NCI-H1417 (cell line): ENCODE results near the gene CCDC73.
"Not testable (repeated sequence)": the region's sequence is repeated elsewhere in the genome, so short reads cannot be mapped to it uniquely, and the experiment has no call there.

Experiments
- DNase-seq, 3 experiments: peaks; one replicate each; lab custom pipeline; 2025; lab: John Stamatoyannopoulos, UW

Gene CCDC73

GRCh38 chr11:32796425-32796824 lies 2.0 kb upstream of the CCDC73 start:
- DNase-seq, result no peak

GRCh38 chr11:32792948-32793475 lies 1.4 kb downstream of the CCDC73 start:
- DNase-seq, result peak; percentile 59 to 80 (median 74)

- DNase-seq, result no peak
These were observed 2.1 kb downstream of the CCDC73 start for GRCh38 chr11:32792111-32792947.

- no peak for DNase-seq
These were observed 3.5 kb downstream of the CCDC73 start for GRCh38 chr11:32790916-32791315.

GRCh38 chr11:32786811-32787210 lies 7.7 kb downstream of the CCDC73 start:
- DNase-seq, result peak in 2 of 3 experiments; percentile 76 to 97

- DNase-seq, result no peak
These were observed 9.2 kb downstream of the CCDC73 start for GRCh38 chr11:32785262-32785661.

- no peak for DNase-seq
These were observed 12.7 kb downstream of the CCDC73 start for GRCh38 chr11:32781721-32782120.

- DNase-seq, result not testable (repeated sequence)
These were observed 13.6 kb downstream of the CCDC73 start for GRCh38 chr11:32780839-32781238.

- DNase-seq, result no peak
These were observed 15.3 kb downstream of the CCDC73 start for GRCh38 chr11:32779136-32779535.

- no peak for DNase-seq
These were observed 18.6 kb downstream of the CCDC73 start for GRCh38 chr11:32775908-32776307.

GRCh38 chr11:32774081-32774480 lies 20.4 kb downstream of the CCDC73 start:
- no peak for DNase-seq

GRCh38 chr11:32772731-32773130 lies 21.7 kb downstream of the CCDC73 start:
- no peak for DNase-seq

- not testable (repeated sequence) for DNase-seq
These were observed 32.7 kb downstream of the CCDC73 start for GRCh38 chr11:32761774-32762173.

- no peak for DNase-seq
These were observed 36.2 kb downstream of the CCDC73 start for GRCh38 chr11:32758291-32758690.

- not testable (repeated sequence) for DNase-seq
These were observed 41.3 kb downstream of the CCDC73 start for GRCh38 chr11:32753181-32753580.

- no peak for DNase-seq
These were observed 42.5 kb downstream of the CCDC73 start for GRCh38 chr11:32752001-32752400.

- no peak for DNase-seq
These were observed 43.1 kb downstream of the CCDC73 start for GRCh38 chr11:32751381-32751780.

- no peak for DNase-seq
These were observed 64.5 kb downstream of the CCDC73 start for GRCh38 chr11:32729976-32730375.

- no peak for DNase-seq
These were observed 71.1 kb downstream of the CCDC73 start for GRCh38 chr11:32723332-32723731.

- no peak for DNase-seq
These were observed 72.2 kb downstream of the CCDC73 start for GRCh38 chr11:32722255-32722654.

- peak in 1 of 3 experiments; percentile 27 for DNase-seq
These were observed 81.0 kb downstream of the CCDC73 start for GRCh38 chr11:32713496-32713895.

GRCh38 chr11:32708978-32709377 lies 85.5 kb downstream of the CCDC73 start:
- DNase-seq, result not testable (repeated sequence)

GRCh38 chr11:32706985-32707741 lies 87.3 kb downstream of the CCDC73 start:
- DNase-seq, result no peak
